ENCODE data around the gene FAM53C.

FAM53C gene

GRCh38 chr5:138372653-138373052 is 34.6 kb downstream of the FAM53C start:
- TF ChIP-seq FOXP2 (optimal IDR thresholded peaks at IDR 0.05; ENCODE audit: borderline replicate concordance, extremely low read depth, extremely low read length, insufficient read depth) (no peak), POLR2AphosphoS5 (IDR thresholded peaks at IDR 0.05; ENCODE audit: low read depth, low read length) (no peak), SIN3A (IDR thresholded peaks at IDR 0.05; ENCODE audit: borderline replicate concordance, insufficient read depth, low read length) (no peak), TAF1 (IDR thresholded peaks at IDR 0.05; ENCODE audit: borderline replicate concordance, insufficient read depth, low read length) (no peak)
- TF ChIP-seq, protein P1, sequence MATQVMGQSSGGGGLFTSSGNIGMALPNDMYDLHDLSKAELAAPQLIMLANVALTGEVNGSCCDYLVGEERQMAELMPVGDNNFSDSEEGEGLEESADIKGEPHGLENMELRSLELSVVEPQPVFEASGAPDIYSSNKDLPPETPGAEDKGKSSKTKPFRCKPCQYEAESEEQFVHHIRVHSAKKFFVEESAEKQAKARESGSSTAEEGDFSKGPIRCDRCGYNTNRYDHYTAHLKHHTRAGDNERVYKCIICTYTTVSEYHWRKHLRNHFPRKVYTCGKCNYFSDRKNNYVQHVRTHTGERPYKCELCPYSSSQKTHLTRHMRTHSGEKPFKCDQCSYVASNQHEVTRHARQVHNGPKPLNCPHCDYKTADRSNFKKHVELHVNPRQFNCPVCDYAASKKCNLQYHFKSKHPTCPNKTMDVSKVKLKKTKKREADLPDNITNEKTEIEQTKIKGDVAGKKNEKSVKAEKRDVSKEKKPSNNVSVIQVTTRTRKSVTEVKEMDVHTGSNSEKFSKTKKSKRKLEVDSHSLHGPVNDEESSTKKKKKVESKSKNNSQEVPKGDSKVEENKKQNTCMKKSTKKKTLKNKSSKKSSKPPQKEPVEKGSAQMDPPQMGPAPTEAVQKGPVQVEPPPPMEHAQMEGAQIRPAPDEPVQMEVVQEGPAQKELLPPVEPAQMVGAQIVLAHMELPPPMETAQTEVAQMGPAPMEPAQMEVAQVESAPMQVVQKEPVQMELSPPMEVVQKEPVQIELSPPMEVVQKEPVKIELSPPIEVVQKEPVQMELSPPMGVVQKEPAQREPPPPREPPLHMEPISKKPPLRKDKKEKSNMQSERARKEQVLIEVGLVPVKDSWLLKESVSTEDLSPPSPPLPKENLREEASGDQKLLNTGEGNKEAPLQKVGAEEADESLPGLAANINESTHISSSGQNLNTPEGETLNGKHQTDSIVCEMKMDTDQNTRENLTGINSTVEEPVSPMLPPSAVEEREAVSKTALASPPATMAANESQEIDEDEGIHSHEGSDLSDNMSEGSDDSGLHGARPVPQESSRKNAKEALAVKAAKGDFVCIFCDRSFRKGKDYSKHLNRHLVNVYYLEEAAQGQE (IDR thresholded peaks at IDR 0.05; ENCODE audit: insufficient read depth in 1 of 2, low read depth in 2 of 2, low read length in 2 of 2): no peak

DNA sequence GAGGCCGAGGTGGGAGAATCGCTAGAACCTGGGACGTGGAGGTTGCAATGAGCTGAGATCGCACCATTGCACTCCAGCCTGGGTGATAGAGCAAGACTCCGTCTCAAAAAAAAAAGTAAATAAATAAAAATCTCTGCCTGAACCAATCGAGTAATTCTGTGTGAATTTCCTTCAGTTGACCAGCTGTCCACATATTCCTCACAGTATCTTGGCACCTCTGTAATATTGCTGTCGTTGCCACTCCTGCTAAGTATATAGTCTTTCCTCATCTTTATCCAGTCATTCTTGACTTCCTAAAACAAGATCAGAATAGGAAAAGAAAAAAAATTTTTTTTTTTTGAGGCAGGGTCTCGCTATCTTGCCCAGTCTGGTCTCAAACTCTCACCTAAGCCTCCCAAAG is 44.3 kb downstream of the FAM53C start:
- TF ChIP-seq, protein P1 (IDR thresholded peaks at IDR 0.05; ENCODE audit: insufficient read depth in 1 of 2, low read depth in 2 of 2, low read length in 2 of 2): no peak
- no peak for TF ChIP-seq POLR2AphosphoS5 (IDR thresholded peaks at IDR 0.05; ENCODE audit: low read depth, low read length)
- no peak for TF ChIP-seq SIN3A (IDR thresholded peaks at IDR 0.05; ENCODE audit: borderline replicate concordance, insufficient read depth, low read length)
- TF ChIP-seq TAF1 (IDR thresholded peaks at IDR 0.05; ENCODE audit: borderline replicate concordance, insufficient read depth, low read length): no peak
- TF ChIP-seq FOXP2 (optimal IDR thresholded peaks at IDR 0.05; ENCODE audit: borderline replicate concordance, extremely low read depth, extremely low read length, insufficient read depth): no peak

DNA sequence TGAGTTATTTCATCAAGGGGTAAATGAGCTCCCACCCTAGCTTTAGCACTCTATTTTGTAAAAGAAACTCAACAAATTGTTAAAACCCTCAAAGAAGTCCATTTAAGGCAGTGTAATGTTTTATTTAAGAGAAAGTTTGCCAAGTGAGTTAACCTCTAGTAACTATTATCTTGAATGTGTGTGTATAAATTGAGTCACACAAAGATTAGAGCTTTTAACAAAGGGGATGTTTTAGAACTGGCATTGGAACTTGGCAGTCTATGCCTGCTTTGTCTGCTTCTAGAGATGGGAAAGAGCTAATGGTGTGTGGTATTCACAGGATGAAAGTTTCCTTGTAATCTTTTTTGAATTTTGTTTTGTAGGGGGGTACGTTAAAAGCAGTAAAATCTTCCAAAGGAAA is 47.6 kb downstream of the FAM53C start:
- no peak for TF ChIP-seq TAF1 (IDR thresholded peaks at IDR 0.05; ENCODE audit: borderline replicate concordance, insufficient read depth, low read length)
- TF ChIP-seq POLR2AphosphoS5 (IDR thresholded peaks at IDR 0.05; ENCODE audit: low read depth, low read length): no peak
- TF ChIP-seq SIN3A (IDR thresholded peaks at IDR 0.05; ENCODE audit: borderline replicate concordance, insufficient read depth, low read length): no peak
- TF ChIP-seq, protein P1 (IDR thresholded peaks at IDR 0.05; ENCODE audit: insufficient read depth in 1 of 2, low read depth in 2 of 2, low read length in 2 of 2): no peak
- no peak for TF ChIP-seq FOXP2 (optimal IDR thresholded peaks at IDR 0.05; ENCODE audit: borderline replicate concordance, extremely low read depth, extremely low read length, insufficient read depth)

DNA sequence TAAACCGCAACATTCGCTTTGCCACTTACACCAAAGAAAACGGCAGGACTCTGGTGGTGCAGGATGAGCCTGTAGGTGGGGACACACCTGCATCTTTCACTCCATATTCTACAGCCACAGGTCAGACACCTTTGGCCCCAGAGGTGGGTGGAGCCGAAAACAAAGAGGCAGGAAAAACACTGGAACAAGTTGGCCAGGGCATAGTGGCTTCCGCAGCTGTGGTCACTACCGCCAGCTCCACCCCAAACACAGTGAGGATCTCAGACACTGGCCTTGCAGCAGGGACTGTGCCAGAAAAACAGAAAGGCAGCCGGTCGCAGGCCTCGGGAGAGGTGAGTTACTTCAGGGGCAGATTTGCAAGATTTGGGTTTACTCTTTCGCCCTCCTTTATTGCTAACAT is 48.2 kb downstream of the FAM53C start:
- no peak for TF ChIP-seq TAF1 (IDR thresholded peaks at IDR 0.05; ENCODE audit: borderline replicate concordance, insufficient read depth, low read length)
- no peak for TF ChIP-seq SIN3A (IDR thresholded peaks at IDR 0.05; ENCODE audit: borderline replicate concordance, insufficient read depth, low read length)
- TF ChIP-seq, protein P1 (IDR thresholded peaks at IDR 0.05; ENCODE audit: insufficient read depth in 1 of 2, low read depth in 2 of 2, low read length in 2 of 2): no peak
- TF ChIP-seq POLR2AphosphoS5 (IDR thresholded peaks at IDR 0.05; ENCODE audit: low read depth, low read length): no peak

DNA sequence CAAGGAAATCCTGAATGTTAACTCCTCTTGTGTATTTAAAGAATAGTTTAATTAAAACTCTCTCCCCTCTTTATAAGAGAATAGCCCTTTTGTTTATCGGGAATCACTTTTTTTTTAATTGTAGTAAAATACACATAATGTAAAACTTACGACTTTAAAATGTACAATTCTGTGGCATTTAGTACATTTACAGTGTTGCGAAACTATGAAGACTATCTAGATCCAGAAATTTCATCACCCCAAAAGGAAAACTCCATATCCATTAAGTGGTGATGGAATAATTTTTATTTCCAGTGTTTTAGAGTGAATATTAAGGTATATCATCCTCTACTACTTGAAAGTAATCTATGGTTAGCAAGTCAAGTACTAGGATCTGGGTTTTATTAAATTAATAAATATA is 51.3 kb downstream of the FAM53C start:
- TF ChIP-seq POLR2AphosphoS5 (IDR thresholded peaks at IDR 0.05; ENCODE audit: low read depth, low read length) (no peak), FOXP2 (optimal IDR thresholded peaks at IDR 0.05; ENCODE audit: borderline replicate concordance, extremely low read depth, extremely low read length, insufficient read depth) (no peak), TAF1 (IDR thresholded peaks at IDR 0.05; ENCODE audit: borderline replicate concordance, insufficient read depth, low read length) (no peak), SIN3A (IDR thresholded peaks at IDR 0.05; ENCODE audit: borderline replicate concordance, insufficient read depth, low read length) (no peak)
- TF ChIP-seq, protein P1 (IDR thresholded peaks at IDR 0.05; ENCODE audit: insufficient read depth in 1 of 2, low read depth in 2 of 2, low read length in 2 of 2): no peak
